GM18519 (cell line): Measurements from ENCODE around the gene AMBRA1.
A peak's percentile ranks its signal among the peaks of the same experiment; 100 is the strongest.
"Not testable (repeated sequence)": the region's sequence is repeated elsewhere in the genome, so short reads cannot be mapped to it uniquely, and the experiment has no call there.

ENCODE experiments used
- ATAC-seq: cut with Tn5 transposase; IDR thresholded peaks from one replicate; pipeline ENCODE4 v1.9.1; 2021; ENCODE audit warnings: mild to moderate bottlenecking, moderate library complexity; ENCODE audit not compliant: unreplicated experiment, low FRiP score

AMBRA1 gene

DNA sequence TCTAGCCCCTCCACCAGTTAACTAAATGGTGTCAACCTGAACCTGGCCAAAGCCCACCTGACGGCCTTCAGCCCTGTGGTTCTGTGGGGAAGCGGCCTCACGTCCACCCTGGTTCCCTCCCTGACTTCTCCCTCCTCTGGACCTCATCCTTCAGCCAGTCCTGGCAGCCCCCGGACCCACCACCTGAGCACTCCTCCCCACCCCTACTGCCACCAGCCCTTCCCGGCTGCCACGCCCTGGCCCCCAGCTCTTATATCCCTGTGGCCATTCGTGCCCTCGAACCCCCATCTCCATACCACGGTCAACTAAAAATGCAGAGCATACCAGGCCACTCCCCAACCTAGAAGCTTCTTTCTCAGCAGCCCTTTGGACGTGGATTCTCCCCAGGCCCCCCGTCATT is 216.5 kb downstream of the AMBRA1 start:
- no peak for ATAC-seq

- no peak for ATAC-seq
Observed at GRCh38 chr11:46376258-46377050, 217.4 kb downstream of the AMBRA1 start.

- ATAC-seq: no peak
Observed at GRCh38 chr11:46375392-46376101, 218.3 kb downstream of the AMBRA1 start.

GRCh38 chr11:46374815-46375214 is 219.0 kb downstream of the AMBRA1 start:
- no peak for ATAC-seq

DNA sequence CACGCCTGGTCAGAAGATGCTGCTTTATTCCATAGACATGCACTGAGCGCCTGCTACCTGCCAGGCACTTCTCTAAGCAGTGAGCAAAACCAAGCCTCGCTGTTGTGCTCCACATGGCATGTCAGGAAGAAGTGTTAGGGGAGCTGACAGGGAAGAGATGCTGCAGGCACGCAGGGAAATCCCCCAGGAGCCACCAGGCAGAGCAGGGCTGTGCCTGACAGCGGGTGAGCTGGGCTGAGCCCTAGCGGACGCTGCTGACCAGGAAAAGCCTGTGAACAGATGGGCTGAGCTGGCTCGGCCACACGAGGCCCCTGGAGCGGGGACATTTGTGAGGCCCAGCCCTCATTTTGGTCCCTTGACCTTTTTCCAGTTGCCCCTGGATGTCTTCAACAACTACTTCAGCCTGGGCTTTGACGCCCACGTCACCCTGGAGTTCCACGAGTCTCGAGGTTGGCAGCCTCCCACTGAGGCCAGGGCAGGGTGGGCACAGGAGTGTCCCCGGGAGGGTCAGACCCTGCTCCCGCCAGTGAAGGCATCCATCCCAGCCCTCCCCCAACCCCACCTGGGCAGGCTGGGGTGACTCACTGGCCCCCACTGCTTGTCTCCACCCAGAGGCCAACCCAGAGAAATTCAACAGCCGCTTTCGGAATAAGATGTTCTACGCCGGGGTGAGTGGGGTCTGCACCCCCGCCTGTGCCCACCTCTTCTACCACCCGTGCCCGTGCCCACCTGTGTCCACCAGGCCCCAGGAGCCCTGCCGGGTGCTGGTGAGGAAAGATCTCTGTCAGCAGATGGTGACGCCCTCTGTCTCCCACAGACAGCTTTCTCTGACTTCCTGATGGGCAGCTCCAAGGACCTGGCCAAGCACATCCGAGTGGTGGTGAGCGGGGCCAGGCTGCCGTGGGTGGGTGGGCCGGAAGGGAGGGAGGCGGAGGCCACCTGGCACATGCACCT is 219.8 kb downstream of the AMBRA1 start:
- no peak for ATAC-seq

DNA sequence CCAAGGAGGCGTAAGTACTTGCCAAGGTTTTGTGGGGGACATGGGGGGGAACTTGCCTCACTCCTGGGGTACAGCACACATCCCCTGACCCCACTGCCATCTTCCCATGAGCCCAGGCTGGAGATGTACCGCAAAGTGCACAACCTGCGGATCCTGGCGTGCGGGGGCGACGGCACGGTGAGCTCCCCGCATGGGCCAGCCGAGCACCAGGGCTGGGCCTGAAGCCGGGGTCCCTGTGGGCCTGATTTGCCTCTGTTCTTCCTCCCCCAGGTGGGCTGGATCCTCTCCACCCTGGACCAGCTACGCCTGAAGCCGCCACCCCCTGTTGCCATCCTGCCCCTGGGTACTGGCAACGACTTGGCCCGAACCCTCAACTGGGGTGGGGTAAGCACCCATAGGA is 221.3 kb downstream of the AMBRA1 start:
- ATAC-seq: not testable (repeated sequence)

DNA sequence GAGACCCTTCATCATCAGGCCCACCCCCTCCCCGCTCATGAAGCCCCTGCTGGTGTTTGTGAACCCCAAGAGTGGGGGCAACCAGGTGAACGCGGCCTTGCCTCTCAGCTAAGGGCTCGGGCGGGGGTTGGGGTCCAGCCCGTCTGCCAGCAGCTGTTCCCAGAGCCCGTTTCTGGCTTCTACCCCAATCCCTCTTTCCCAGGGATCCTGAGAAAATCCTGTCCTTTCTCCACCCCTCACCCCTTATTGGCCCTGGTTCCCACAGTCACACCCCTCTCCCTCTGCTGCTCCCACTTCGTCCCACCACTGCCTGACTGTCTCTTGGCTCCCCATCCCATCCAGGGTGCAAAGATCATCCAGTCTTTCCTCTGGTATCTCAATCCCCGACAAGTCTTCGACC is 221.7 kb downstream of the AMBRA1 start:
- no peak for ATAC-seq

DNA sequence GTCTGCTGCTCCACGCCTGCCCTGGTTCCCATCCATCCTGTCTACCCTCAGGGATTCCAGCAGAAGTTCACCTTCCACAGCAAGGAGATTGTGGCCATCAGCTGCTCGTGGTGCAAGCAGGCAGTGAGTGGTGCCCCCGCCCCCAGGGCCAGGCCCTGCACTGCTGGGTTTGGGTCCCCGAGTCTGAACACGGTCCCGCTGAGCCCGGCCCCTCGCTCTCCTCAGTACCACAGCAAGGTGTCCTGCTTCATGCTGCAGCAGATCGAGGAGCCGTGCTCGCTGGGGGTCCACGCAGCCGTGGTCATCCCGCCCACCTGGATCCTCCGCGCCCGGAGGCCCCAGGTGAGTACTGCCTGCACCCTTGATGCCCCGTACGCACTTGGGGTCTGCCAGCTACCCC is 222.6 kb downstream of the AMBRA1 start:
- not testable (repeated sequence) for ATAC-seq

DNA sequence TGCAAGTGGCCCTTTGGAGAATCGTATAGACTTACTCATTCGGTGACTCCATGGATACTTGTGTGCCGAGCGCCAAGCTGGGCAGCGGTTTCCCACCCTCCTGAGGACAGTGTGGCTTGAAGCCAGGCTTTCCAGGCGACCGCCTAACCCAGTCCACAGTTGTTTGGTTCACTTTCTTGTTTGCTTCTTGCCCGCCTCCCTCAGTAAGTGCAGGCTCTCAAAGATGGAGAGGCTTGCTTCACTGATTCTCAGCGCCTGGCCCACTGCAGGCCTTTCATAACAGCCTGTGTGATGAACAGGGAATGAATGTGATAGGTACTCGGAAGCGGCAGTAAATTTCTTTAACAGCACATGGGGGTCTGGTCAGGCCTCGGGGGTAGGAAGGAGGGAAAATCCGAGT is 223.6 kb downstream of the AMBRA1 start:
- no peak for ATAC-seq

DNA sequence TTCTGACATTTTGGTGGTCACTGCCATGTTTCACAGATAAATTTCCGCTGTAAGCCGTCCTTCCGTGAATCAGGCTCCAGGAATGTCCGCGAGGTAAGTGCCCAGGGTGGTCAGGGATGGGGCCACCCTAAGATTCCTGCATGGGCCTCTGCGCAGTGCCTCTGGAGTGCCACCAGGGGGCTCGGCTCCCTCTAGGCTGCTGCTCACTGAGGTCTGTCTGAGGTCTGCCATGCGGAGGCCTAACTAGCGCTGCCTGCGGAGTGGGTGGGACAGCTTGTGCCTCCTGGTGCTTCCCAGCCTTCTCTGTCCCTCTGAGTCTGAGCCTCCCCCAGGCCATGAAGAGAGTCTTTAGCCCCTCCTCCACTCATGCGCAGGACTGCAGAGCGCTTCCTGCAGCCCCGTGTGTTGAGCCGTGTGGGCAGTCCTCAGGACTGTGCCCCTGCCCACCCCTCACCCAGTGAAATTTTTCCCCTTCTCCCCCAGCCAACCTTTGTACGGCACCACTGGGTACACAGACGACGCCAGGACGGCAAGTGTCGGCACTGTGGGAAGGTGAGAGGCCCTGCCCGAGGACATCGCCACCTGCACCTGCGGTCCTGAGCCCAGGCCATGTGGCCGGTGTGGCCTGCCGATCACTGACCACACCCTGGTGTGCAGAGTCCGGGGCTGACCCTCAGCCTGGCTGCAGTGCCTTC is 224.2 kb downstream of the AMBRA1 start:
- peak; percentile 45 for ATAC-seq

- no peak for ATAC-seq
Observed at GRCh38 chr11:46367916-46368267, 225.9 kb downstream of the AMBRA1 start.

DNA sequence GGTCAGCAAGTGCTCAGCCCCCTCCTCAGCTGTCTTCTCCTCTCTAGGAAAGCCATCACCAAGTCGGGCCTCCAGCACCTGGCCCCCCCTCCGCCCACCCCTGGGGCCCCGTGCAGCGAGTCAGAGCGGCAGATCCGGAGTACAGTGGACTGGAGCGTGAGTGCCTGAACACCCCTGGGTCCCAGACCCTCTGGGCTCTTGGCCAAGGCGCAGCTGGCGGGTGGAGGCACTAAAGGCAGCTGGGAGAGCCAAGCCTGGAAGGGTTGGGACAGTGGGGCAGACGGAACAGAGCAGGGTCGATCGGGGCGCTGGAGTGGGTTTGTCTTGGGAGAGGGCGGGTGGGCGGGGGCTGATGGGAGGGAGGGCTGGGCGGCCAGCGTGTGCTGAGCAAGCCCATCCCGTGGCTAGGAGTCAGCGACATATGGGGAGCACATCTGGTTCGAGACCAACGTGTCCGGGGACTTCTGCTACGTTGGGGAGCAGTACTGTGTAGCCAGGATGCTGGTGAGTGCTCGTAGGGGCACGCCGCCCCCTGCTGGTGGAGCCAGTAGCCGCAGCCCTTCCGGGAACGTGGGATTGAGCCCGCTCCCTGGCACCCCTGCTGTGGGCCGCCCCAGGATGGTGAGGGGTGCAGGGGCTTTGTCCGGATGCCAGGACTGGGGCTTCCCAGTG is 226.4 kb downstream of the AMBRA1 start:
- ATAC-seq: no peak

DNA sequence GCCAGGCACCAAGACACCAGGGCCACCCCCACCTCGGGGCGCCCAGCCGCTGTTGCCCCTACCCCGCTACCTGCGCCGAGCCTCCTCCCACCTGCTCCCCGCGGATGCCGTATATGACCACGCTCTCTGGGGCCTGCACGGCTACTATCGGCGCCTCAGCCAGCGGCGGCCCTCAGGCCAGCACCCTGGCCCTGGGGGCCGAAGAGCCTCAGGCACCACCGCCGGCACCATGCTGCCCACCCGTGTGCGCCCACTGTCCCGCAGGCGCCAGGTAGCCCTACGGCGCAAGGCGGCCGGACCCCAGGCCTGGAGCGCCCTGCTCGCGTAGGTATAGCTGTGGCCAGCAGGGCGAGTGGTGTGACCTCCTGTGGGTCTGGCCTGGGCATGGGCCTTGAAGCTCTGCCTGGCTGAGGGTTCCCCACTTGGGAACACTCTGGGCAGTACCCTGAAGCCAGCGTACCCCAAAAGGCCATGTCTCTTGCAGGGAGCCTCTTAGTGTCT is 227.1 kb downstream of the AMBRA1 start:
- ATAC-seq: no peak

- ATAC-seq: no peak
Observed at GRCh38 chr11:46366260-46366659, 227.6 kb downstream of the AMBRA1 start.

- ATAC-seq: no peak
Observed at GRCh38 chr11:46364791-46365190, 229.0 kb downstream of the AMBRA1 start.

GRCh38 chr11:46364056-46364455 is 229.8 kb downstream of the AMBRA1 start:
- ATAC-seq: no peak

DNA sequence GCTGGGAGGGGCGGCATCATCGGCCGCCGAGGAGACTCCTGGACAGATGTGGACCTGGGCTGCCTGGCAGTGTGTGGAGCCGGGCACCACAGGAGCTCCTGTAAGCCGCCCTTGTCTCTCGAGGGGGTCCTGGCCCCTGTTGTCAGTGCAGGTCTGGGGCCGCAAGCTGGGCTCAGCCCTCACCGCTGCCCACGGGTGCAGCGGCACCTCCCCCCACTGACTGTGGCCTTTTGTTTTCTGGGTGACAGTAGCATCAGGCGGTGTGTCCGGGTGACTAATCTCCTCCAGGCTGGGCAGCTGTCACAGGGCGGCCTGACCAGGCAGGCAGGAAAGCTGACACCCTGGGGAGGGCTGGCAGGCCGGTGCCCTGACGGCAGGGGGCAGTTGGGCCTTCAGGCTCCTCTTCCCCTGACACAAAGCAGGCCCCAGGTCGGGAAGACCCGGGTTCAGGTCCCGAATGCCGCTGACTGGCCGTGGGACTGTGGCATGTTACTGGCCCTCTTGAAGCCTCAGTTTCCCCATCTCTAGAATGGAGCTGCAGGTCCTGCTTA is 230.3 kb downstream of the AMBRA1 start:
- no peak for ATAC-seq

DNA sequence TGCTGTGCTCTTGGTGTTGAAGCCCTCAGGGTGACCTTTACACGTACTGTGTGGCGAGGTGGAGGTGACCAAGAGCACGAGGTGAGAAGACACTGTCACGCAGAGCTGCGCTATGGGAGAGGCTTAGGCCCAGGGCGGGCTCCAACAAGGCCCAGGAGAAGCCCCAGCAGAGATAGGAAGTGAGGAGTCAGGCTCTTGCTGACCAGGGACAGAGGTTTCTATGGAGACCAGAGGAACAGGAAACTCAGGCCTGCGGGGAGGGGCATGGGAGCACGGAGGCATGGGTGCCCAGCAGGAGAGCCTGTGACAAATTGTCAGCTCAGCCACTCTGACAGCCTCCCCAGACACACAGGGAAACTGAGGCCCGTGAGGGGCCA is 230.8 kb downstream of the AMBRA1 start:
- no peak for ATAC-seq
